Measurements from ENCODE around the gene TTC8.
A peak's percentile ranks its signal among the peaks of the same experiment; 100 is the strongest.

The TTC8 gene

GRCh38 chr14:88868558-88869159, 44.2 kb downstream of the TTC8 start:
- DNase-seq (ENCODE audit: low read depth) = no peak

- no peak for DNase-seq (ENCODE audit: low read depth)
Measured at GRCh38 chr14:88870777-88871176, 46.3 kb downstream of the TTC8 start.

GRCh38 chr14:88871429-88871828, 47.0 kb downstream of the TTC8 start:
- no peak for DNase-seq (ENCODE audit: low read depth)

DNA sequence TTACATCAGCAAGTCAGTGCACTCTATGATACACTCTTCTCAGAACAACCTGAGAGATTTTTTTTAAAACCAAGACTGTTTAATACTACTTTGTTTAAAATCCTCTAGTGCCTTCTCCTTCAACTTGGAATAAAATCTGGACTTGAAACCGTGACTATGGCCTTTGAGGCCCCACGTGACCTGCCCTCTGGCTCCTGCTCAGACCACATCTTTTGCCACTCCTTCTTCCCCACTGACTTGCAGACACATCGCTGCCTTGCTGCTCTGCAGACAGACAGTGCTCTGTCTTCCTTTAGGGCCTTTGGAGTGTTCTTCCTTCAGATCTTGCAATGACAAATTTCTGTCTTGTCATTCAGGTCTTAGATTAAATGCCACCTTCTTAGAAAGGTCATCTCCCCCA, 48.5 kb downstream of the TTC8 start:
- no peak for DNase-seq (ENCODE audit: low read depth)

DNA sequence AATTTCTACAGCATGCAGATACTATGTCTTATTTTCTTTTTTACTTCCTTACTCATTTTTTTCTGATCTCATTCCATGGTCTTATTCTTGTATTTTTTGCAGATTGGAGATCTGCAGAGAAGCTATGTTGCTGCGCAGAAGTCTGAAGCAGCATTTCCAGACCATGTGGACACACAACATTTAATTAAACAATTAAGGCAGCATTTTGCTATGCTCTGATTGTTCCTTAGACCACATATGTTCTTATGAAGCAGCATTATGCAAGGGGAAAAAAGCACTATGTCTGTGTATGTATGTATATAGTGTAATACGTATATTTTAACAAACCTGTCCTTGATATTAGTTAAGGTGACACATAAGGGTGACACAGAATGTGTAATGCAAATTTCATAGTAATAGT, 52.7 kb downstream of the TTC8 start:
- no peak for DNase-seq (ENCODE audit: low read depth)

GRCh38 chr14:88879022-88879421, 54.6 kb downstream of the TTC8 start:
- peak; percentile 7 for DNase-seq (ENCODE audit: low read depth)

DNA sequence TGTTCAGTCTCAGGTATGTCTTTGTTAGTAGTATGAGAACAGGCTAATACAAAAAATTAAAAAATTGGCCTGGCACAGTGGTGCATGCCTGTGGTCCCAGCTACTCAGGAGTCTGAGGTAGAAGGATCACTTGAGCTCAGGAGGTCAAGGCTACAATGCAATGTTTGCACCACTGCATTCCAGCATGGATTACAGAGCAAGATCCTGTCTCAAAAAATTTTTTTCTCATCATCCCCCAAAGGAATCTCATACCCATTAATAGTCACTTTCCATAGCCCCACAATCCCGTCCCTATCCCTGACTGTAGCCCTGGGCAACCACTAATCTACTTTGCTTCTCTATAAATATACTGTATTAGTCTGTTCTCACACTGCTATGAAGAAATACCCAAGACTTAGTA, 57.8 kb downstream of the TTC8 start:
- no peak for DNase-seq (ENCODE audit: low read depth)

DNA sequence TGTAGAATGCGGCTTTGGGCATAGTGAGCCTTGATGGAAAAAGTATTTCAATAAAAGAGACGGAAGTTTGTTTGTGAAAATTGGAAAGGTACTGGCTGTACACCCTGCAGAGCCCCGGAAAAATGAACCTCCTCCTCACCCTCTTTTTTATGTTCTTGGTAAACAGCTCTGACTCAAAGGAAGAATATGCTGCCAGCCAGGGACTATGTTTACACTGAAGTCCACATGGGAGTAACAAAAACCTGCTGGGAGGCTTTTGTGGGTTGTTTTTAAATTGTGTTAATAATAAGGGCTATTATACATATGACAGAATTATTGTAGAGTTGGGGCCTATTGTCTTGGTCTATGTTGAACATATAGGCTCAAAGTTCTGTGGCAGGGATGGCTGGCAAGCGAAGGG, 70.7 kb downstream of the TTC8 start:
- no peak for DNase-seq (ENCODE audit: low read depth)

- no peak for DNase-seq (ENCODE audit: low read depth)
Measured at GRCh38 chr14:88901189-88901588, 76.7 kb downstream of the TTC8 start.

DNA sequence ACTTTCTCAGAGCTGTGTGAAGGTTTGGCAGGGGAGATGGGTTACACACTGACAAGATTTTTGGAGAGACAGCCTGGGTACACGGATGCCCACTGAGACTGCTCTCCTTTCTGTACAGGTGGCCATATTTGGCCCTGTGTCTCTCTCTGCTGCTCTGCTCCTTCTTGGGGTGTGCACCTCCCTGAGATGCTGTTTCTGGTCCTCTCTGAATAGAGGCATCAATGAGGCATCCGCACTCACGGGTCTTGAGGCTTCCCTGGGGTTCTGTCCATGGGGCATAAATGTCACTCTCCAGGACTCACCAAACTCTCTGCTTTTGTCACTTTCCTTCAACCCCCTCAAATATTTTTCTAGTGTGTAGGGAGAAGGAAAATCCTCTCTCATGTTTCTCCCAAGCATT, 77.5 kb downstream of the TTC8 start:
- no peak for DNase-seq (ENCODE audit: low read depth)

DNA sequence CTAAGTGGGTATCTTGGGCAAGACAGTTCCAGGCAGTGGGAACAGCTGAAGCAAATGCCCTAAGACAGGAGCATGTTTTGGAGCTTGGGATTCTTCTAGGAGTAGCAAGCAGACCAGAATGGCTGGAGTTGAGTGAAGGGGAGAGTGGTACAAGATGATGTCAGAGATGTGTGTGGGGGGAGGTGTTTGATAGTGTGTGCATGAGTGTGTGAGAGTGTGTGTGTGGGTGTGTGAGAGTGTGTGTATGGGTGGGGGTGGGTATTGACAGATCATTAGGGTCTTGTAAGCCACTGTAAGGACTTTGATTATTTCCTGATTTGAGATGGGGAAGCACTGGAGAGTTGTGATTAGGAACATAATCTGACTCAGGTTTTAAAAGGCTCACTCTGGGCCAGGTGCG, 78.4 kb downstream of the TTC8 start:
- no peak for DNase-seq (ENCODE audit: low read depth)

DNA sequence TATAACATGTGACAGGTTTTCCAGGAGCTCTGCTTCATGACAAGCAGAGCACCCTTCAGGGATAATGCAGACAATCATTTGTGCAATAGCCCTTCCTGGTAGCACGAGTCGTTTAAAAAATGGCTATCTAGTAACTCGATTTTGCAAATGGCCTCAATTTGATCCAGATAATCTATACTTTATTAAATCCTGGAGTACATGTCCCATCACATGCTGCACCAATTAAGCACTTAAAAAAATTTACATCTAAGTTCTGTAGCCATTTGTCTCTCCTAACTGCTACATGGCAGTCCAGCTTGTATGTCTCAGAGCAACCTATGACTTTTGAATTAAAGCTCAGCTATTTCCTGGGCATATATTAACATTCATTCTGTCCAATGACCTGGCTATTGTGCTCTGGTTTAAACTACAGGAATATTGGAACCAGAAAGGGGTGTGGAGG, 79.8 kb downstream of the TTC8 start:
- DNase-seq (ENCODE audit: low read depth) = no peak

DNA sequence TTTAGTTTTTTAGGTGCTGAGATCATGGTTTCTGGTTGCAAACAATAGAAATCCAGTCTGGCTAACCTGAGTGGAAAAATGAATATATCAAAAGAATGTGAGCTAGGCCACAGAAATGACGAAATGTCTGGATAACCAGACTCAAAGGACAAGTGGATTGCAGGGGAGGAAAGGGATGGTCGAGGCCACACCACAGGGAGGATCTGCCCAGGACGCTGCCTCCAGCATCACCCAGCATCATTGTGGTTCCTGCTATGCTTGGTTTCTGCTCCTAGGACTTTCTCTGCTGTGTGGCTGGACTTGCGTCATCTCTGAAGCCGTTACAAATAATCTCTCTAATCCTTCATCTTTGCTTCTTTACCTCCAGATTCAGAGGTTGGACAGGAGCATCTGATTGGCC, 80.4 kb downstream of the TTC8 start:
- no peak for DNase-seq (ENCODE audit: low read depth)

DNA sequence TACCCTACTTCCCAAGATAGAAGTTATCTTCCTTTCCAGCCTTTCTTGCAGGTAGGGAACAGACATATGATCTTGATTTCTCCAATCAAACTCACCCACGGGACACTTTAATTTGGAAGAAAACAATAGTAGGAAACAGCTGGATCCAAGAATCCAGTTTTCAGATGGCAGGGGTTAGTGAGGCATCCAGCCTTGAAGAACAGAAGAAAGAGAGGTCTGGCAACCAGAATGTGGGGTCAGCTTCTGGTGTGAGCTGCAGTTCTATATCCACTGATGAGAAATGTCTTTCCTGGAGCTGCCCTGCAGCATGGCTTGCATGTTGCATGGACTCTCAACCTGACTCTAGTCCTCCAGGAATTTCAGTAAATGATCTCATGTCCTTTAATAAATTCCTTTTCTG, 83.8 kb downstream of the TTC8 start:
- DNase-seq (ENCODE audit: low read depth) = no peak

DNA sequence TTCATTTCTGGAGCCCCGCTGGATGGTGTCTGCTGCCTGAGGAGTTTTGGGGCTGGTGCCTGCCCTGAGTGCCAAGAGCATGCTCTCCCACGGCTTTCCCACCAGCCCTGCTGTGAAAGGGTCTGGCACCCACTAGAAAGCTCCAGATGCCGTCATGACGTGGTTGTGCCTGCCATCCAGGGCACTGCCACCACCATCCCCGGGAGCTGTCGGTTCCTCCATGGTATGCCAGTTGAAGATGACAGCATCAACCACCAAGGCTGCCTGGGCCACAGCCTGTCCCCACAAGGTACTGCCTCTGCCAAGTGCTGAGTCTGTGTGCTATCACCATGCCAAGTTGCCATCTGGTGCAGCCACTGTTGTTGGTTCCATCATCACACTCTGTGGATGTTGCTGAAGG, 85.9 kb downstream of the TTC8 start:
- DNase-seq (ENCODE audit: low read depth) = no peak

DNA sequence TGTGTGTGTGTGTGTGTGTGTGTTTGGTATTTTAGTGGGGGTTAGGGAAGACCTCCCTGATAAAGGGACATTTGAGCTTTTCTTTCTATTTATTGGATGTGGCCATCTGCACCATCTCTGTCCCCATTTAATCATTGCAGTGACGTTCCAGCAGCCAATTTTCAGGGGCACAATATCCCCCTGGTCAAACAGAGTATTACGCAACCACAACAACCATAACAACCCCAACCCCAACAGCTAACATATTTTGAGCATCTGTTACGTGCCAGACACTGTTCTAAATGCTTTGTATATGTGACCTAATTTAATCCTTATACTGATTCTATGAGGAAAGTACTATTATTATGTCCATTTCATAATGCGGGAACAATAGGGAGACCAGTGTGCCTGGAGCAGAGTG, 87.4 kb downstream of the TTC8 start:
- no peak for DNase-seq (ENCODE audit: low read depth)

GRCh38 chr14:88914956-88915355, 90.5 kb downstream of the TTC8 start:
- no peak for DNase-seq (ENCODE audit: low read depth)

GRCh38 chr14:88919502-88919901, 95.1 kb downstream of the TTC8 start:
- no peak for DNase-seq (ENCODE audit: low read depth)

All from HS-27A (cell line).